CD4-positive, alpha-beta memory T cell (primary cell): Measurements from ENCODE around the gene SEMA5B. TPM values are rescaled to one million over a fixed set of nuclear protein-coding genes. Genes with fewer than 3 reads are reported as not detected.

Source experiments
- CTCF ChIA-PET: fragments of 350-600 bp; sonication (Branson Sonifier 250); formaldehyde crosslinking; loops from one replicate; lab custom pipeline; 2021; ENCODE audit warnings: inconsistent platforms; ENCODE audit not compliant: partially characterized antibody; lab: Charles Lee
- POLR2A ChIA-PET: fragments of 350-600 bp; sonication (Branson Sonifier 250); formaldehyde crosslinking; loops from one replicate; lab custom pipeline; 2021; ENCODE audit not compliant: partially characterized antibody; lab: Charles Lee
- DNase-seq, 5 donors: peaks; one replicate each; pipeline versions ENCODE4 v3.0.0 to v3.0.0-alpha.2; 2020 to 2022; ENCODE audit warnings: mixed read lengths in 1 of 5
- H3K27ac ChIP-seq: one replicate; pipeline ENCODE4 v1.7.0; 2013; ENCODE audit warnings: low read depth, low read length
- H3K27me3 ChIP-seq: 2 replicates; pipeline ENCODE4 v1.7.0; 2013; ENCODE audit warnings: mild to moderate bottlenecking, low read length, moderate library complexity; ENCODE audit not compliant: insufficient read depth
- H3K36me3 ChIP-seq: 2 replicates; pipeline ENCODE4 v1.7.0; 2013; ENCODE audit warnings: mild to moderate bottlenecking, low read length, moderate library complexity; ENCODE audit not compliant: insufficient read depth
- H3K4me1 ChIP-seq: 2 replicates; pipeline ENCODE4 v1.7.0; 2013; ENCODE audit warnings: mild to moderate bottlenecking, low read length, moderate library complexity; ENCODE audit not compliant: insufficient read depth
- H3K4me3 ChIP-seq, 2 donors: one replicate each; pipeline ENCODE4 v1.7.0; 2013; ENCODE audit warnings: low read length in 2 of 2, mild to moderate bottlenecking in 1 of 2
- H3K9me3 ChIP-seq, 2 donors: one replicate each; pipeline ENCODE4 v1.7.0; 2013; ENCODE audit warnings: low read length in 2 of 2, control low read depth in 1 of 2; ENCODE audit not compliant: control insufficient read depth in 1 of 2
- H3K27ac Mint-ChIP-seq, 7 donors: one replicate each; pipeline ENCODE4 v1.8.0; 2020 to 2021; ENCODE audit warnings: mixed read lengths in 7 of 7, mild to moderate bottlenecking in 6 of 7, inconsistent platforms in 3 of 7, moderate library complexity in 3 of 7
- H3K27me3 Mint-ChIP-seq, 2 donors: one replicate each; pipeline ENCODE4 v1.8.0; 2020 to 2021; ENCODE audit warnings: mixed read lengths in 2 of 2
- H3K36me3 Mint-ChIP-seq, 2 donors: one replicate each; pipeline ENCODE4 v1.8.0; 2020 to 2021; ENCODE audit warnings: mixed read lengths in 2 of 2, inconsistent platforms in 1 of 2, mild to moderate bottlenecking in 1 of 2
- H3K4me1 Mint-ChIP-seq, 4 donors: one replicate each; pipeline ENCODE4 v1.8.0; 2020 to 2021; ENCODE audit warnings: mixed read lengths in 4 of 4, mild to moderate bottlenecking in 1 of 4
- H3K4me3 Mint-ChIP-seq, 8 donors: one replicate each; pipeline ENCODE4 v1.8.0; 2020 to 2021; ENCODE audit warnings: mixed read lengths in 8 of 8, mild to moderate bottlenecking in 7 of 8, moderate library complexity in 6 of 8, inconsistent platforms in 3 of 8
- H3K9me3 Mint-ChIP-seq, 8 donors: one replicate each; pipeline ENCODE4 v1.8.0; 2020 to 2021; ENCODE audit warnings: mixed read lengths in 8 of 8, mild to moderate bottlenecking in 5 of 8, inconsistent platforms in 3 of 8, moderate library complexity in 1 of 8
- intact Hi-C: fragments of 100-400 bp; cut with micrococcal nuclease; formaldehyde crosslinking; loops from one replicate; pipeline ENCODE4 v1.15.1; 2023
- polyA plus RNA-seq, 2 donors: library from polyadenylated mRNA; unstranded; fragments of 300-500 nt; fragmentation: Illumina TruSeq; gene quantifications; one replicate each; pipeline ENCODE4 v1.2.3, GENCODE V29; 2021
- total RNA-seq, 2 experiments: library from RNA; stranded (reverse); gene quantifications; one replicate each; pipeline ENCODE4 v1.2.3, GENCODE V29; 2021

The SEMA5B gene
- total and polyA plus RNA-seq, 4 experiments from 2014 or later = not detected

GRCh38 chr3:122966045-122966444, 61.5 kb downstream of the SEMA5B start:
- intact Hi-C loops = no loop called here
- Histone ChIP-seq H3K36me3 (no peaks in the 10 kb centered on the region), H3K9me3 (no peaks in the 10 kb centered on the region), H3K27ac (no peak overlapping the region), H3K4me3 (no peak overlapping the region), H3K27me3 (no peaks in the 10 kb centered on the region), H3K4me1 (no peaks in the 10 kb centered on the region)
- no peak overlapping the region for H3K27ac Mint-ChIP-seq
- ChIA-PET POLR2A (no interaction called here), CTCF (no interaction called here)
- H3K9me3 Mint-ChIP-seq = no peaks in the 10 kb centered on the region
- H3K4me1 Mint-ChIP-seq = no peaks in the 10 kb centered on the region
- H3K4me3 Mint-ChIP-seq = no peak overlapping the region
- H3K36me3 Mint-ChIP-seq = no peaks in the 10 kb centered on the region
- no peak for DNase-seq
- peaks cover 4 to 13% of the 10 kb centered on the region in 2 donors for H3K27me3 Mint-ChIP-seq

GRCh38 chr3:122964811-122965210, 62.8 kb downstream of the SEMA5B start:
- Mint-ChIP-seq H3K4me1 (no peaks in the 10 kb centered on the region), H3K27me3 (peaks cover 4 to 13% of the 10 kb centered on the region in 2 donors), H3K4me3 (no peak overlapping the region), H3K27ac (no peak overlapping the region), H3K9me3 (no peaks in the 10 kb centered on the region), H3K36me3 (no peaks in the 10 kb centered on the region)
- Histone ChIP-seq H3K4me3 (no peak overlapping the region), H3K36me3 (no peaks in the 10 kb centered on the region), H3K4me1 (no peaks in the 10 kb centered on the region), H3K27ac (no peak overlapping the region), H3K9me3 (no peaks in the 10 kb centered on the region), H3K27me3 (no peaks in the 10 kb centered on the region)
- intact Hi-C loops = no loop called here
- CTCF ChIA-PET = no interaction called here
- POLR2A ChIA-PET = interaction anchor here (0.6 kb wide), 1 partner anchor 650 kb away, joined by 4 read pairs; no protein-coding TSS in a partner anchor
- DNase-seq = no peak

- H3K27me3 ChIP-seq = no peaks in the 10 kb centered on the region
- POLR2A ChIA-PET = no interaction called here
- Mint-ChIP-seq H3K9me3 (peaks cover 0 to 2% (median 0%) of the 10 kb centered on the region in 8 donors), H3K4me3 (no peak overlapping the region), H3K27ac (no peak overlapping the region), H3K27me3 (peaks cover 8 to 19% of the 10 kb centered on the region in 2 donors), H3K4me1 (no peaks in the 10 kb centered on the region), H3K36me3 (no peaks in the 10 kb centered on the region)
- no peaks in the 10 kb centered on the region for H3K9me3 ChIP-seq
- no peak for DNase-seq
- H3K36me3 ChIP-seq = no peaks in the 10 kb centered on the region
- no peak overlapping the region for H3K27ac ChIP-seq
- intact Hi-C loops = no loop called here
- H3K4me3 ChIP-seq = no peak overlapping the region
- no peaks in the 10 kb centered on the region for H3K4me1 ChIP-seq
- CTCF ChIA-PET = no interaction called here
These were observed 65.4 kb downstream of the SEMA5B start for GRCh38 chr3:122962149-122962548.

DNA sequence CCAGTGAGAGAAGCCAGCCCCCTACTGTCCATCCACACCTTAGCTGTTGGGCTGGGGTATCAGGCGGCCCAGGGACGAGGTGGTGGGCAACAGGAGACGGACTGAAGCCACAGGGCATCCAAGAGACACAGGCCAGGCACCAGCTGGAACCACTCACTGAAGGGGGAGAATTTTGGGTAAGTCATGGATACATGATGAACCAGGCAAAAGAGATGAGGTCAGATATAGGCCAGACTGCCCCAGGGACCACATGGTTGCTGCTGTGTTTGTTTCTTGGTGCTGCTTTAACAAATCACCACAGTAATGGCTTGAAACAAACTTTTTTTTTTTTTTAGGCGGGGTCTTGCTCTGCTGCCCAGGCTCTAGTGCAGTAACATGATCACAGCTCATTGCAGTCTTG, 66.4 kb downstream of the SEMA5B start:
- Mint-ChIP-seq H3K27me3 (peaks cover 16 to 25% of the 10 kb centered on the region in 2 donors), H3K4me1 (no peaks in the 10 kb centered on the region), H3K9me3 (peaks cover 0 to 2% (median 0%) of the 10 kb centered on the region in 8 donors), H3K27ac (no peak overlapping the region), H3K4me3 (no peak overlapping the region), H3K36me3 (no peaks in the 10 kb centered on the region)
- no peak overlapping the region for H3K4me3 ChIP-seq
- DNase-seq = no peak
- H3K27ac ChIP-seq = no peak overlapping the region
- intact Hi-C loops = no loop called here
- ChIA-PET CTCF (no interaction called here), POLR2A (no interaction called here)
- H3K36me3 ChIP-seq = no peaks in the 10 kb centered on the region
- no peaks in the 10 kb centered on the region for H3K9me3 ChIP-seq
- no peaks in the 10 kb centered on the region for H3K27me3 ChIP-seq
- no peaks in the 10 kb centered on the region for H3K4me1 ChIP-seq

GRCh38 chr3:122960652-122961051, 66.9 kb downstream of the SEMA5B start:
- Mint-ChIP-seq H3K27ac (no peak overlapping the region), H3K4me3 (no peak overlapping the region), H3K9me3 (peaks cover 0 to 2% (median 0%) of the 10 kb centered on the region in 8 donors), H3K36me3 (no peaks in the 10 kb centered on the region), H3K4me1 (no peaks in the 10 kb centered on the region), H3K27me3 (peaks cover 18 to 26% of the 10 kb centered on the region in 2 donors)
- no peak for DNase-seq
- H3K4me3 ChIP-seq = no peak overlapping the region
- POLR2A ChIA-PET = no interaction called here
- no peaks in the 10 kb centered on the region for H3K9me3 ChIP-seq
- CTCF ChIA-PET = no interaction called here
- H3K27ac ChIP-seq = no peak overlapping the region
- H3K27me3 ChIP-seq = no peaks in the 10 kb centered on the region
- H3K4me1 ChIP-seq = no peaks in the 10 kb centered on the region
- H3K36me3 ChIP-seq = no peaks in the 10 kb centered on the region
- intact Hi-C loops = no loop called here

GRCh38 chr3:122959339-122959738, 68.2 kb downstream of the SEMA5B start:
- intact Hi-C loops = no loop called here
- H3K4me1 ChIP-seq = no peaks in the 10 kb centered on the region
- Mint-ChIP-seq H3K9me3 (peaks cover 0 to 2% (median 0%) of the 10 kb centered on the region in 8 donors), H3K27me3 (peaks cover 20 to 26% of the 10 kb centered on the region in 2 donors), H3K4me1 (no peaks in the 10 kb centered on the region), H3K36me3 (no peaks in the 10 kb centered on the region), H3K27ac (no peak overlapping the region), H3K4me3 (no peak overlapping the region)
- H3K27me3 ChIP-seq = no peaks in the 10 kb centered on the region
- H3K27ac ChIP-seq = no peak overlapping the region
- ChIA-PET CTCF (no interaction called here), POLR2A (no interaction called here)
- H3K4me3 ChIP-seq = no peak overlapping the region
- DNase-seq = no peak
- H3K36me3 ChIP-seq = no peaks in the 10 kb centered on the region
- H3K9me3 ChIP-seq = no peaks in the 10 kb centered on the region

DNA sequence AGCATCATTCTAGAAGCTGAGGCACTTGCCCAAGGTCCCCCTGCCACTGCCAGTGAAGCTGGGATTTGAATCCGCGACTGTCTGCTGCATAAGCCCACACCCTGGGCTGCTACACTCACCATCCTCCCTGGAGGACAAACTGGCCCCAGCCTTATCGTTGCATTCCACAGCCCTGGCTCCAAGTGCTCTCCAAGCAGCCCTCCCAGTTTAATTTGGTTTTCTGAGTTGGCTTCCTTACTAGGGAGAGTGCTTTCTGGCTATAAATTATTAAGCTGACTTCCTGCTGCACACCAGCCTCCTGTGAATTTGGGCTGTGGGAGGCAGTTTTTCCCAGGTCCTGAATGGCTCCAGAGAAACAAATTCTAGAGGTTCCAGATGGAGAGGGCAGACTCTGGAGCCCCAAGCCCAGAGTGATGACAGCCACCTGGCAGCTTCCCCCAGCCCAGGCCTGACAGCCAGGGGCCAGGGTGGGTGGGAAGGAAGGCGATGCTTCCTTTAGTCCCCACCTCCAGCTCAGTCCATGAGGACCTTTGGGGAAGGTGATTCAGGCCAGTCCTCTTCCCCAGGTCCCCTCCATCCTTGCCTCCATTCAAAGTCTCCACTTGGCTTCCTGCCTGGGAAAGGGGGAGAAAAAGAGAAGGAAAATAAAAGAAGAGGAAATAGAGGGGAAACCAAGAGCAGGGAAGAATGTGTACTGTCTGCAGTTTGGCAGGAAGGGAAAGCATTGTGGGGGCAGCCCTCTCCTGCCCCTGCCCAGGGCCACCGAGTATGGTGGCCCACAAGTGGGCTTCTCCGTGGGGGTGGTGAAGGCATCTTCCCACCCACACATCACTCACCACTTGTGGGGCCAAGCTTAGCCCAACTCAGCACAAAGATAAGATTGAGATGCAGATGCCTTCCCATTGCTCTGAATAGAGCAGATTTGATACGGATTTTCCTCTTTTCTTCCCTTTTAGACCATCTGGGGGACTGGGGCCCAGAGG, 69.6 kb downstream of the SEMA5B start:
- Mint-ChIP-seq H3K4me3 (no peak overlapping the region), H3K36me3 (no peaks in the 10 kb centered on the region), H3K27me3 (peaks cover 21 to 23% of the 10 kb centered on the region in 2 donors), H3K4me1 (no peaks in the 10 kb centered on the region), H3K27ac (no peak overlapping the region), H3K9me3 (peaks cover 0 to 2% (median 0%) of the 10 kb centered on the region in 8 donors)
- Histone ChIP-seq H3K4me1 (no peaks in the 10 kb centered on the region), H3K27ac (no peak overlapping the region), H3K27me3 (no peaks in the 10 kb centered on the region), H3K36me3 (no peaks in the 10 kb centered on the region), H3K9me3 (no peaks in the 10 kb centered on the region), H3K4me3 (no peak overlapping the region)
- ChIA-PET POLR2A (no interaction called here), CTCF (no interaction called here)
- intact Hi-C loops = no loop called here
- no peak for DNase-seq
